GM19468 (cell line): Measurements from ENCODE around the gene KAZN.

Experiments
- ATAC-seq: cut with Tn5 transposase; IDR thresholded peaks from one replicate; pipeline ENCODE4 v1.9.1; 2021; ENCODE audit warnings: mild to moderate bottlenecking, moderate library complexity, moderate number of reproducible peaks; ENCODE audit not compliant: unreplicated experiment; ENCODE audit errors: extremely low read depth

The KAZN gene

GRCh38 chr1:14636897-14637632, 38.6 kb downstream of the KAZN start:
- no peak for ATAC-seq

DNA sequence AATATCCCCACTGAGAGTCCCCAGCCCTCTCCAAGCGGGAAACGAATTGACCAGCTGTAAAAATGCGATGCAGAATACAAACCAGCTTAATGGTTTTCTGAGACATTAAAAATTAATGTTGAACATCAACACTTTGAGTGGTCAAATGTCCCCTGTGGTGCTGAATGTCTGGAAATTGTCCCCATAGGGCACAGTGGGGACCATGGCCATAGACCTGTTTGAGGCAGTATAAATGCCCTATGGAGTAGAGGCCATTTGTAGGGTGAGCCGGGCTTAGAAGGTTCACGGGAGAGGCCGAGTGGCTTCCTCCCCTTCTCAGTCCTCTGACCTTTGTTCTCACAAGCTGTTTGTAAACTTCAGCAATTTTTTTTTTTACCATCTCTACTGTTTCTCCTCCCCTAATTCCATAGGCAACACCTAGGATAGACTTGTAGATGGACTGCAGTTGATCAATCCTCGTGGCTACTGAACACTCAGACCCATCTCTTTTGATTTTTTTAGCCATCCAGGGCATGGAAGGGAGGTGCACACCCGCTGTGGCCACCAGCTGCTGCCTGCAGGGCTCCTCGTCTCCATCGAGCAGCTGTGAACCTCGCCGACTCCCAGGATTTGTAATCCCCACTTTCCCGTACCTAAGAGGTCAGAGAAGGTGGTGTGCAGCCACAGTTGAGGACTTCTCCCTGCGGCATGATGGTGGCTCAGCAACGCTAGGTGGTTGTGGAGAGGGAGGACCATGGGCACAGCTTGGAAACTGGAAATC, 41.0 kb downstream of the KAZN start:
- ATAC-seq = no peak

DNA sequence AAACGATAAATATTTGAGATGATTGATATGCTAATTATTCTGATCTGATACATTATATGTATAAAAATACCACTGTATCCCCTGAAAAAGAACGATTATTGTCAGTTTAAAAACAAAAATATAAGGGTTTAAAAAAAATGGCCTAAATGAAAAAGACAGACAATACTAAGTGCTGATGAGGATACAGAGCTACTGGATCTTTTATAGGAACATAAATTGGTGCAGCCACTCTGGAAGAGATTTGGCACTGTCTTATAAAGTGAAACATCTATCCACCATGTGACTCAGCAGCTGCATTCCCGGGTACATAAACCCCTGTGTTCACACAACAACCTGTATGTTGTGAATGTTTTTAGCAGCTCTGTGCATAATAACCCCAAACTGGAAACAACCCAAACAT, 44.2 kb downstream of the KAZN start:
- ATAC-seq = no peak

- no peak for ATAC-seq
Measured at GRCh38 chr1:14646973-14647372, 48.5 kb downstream of the KAZN start.

DNA sequence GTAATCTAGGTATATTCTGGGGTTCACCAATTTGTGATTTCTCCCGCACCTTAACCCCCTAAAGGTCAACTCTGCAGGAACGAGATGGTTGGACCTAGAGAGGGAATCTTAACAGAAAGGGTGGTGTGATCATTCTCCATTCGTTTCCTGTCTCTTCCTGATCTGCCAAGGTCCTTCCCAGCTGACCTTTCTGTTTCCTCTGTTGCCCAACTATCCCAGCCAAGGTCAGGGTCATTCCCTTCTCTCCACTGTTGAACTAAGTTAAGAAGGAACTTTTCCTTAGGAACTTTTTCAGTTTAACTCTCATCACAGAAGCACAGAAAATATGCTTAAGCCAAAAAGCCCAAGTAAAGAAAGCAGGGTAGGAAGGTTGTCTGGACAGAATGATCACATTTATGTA, 49.3 kb downstream of the KAZN start:
- ATAC-seq = no peak

DNA sequence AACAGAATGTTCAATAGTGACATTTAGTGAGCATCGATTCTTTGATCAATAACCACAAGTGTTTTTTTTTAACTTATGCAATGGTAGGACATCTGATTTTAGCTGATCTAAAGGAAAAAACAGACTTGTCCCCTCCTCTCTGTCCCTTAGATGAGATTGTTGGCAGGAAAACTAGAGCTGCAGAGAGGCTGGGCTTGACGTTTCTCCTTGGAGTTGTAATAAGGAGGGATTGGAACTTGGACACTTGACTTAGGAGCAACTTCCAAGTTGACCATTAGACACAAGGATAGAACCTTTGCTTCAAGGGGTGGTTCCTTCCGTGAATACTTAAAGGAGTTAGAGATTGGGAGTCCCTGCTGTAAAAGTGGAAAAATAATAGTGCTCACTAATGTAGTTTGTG, 49.9 kb downstream of the KAZN start:
- no peak for ATAC-seq

- ATAC-seq = no peak
Measured at GRCh38 chr1:14648896-14649855, 50.7 kb downstream of the KAZN start.

DNA sequence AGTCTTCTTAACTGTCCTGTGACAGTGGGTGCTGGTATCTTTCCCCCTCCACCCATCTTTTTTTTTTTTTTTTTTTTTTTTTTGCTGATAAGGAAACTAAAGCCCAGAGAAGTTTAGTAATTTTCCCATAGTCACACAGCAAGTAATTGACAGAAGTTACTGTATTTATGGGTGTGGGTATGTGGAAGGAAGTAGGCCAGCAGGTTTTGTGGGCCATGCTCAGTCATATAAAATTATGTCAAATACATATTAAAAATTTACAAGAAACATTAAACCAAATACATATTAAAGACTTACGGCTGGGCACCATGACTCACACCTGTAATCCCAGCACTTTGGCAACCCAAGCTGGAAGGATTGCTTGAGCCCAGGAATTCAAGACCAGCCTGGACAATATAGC, 51.5 kb downstream of the KAZN start:
- ATAC-seq = no peak

DNA sequence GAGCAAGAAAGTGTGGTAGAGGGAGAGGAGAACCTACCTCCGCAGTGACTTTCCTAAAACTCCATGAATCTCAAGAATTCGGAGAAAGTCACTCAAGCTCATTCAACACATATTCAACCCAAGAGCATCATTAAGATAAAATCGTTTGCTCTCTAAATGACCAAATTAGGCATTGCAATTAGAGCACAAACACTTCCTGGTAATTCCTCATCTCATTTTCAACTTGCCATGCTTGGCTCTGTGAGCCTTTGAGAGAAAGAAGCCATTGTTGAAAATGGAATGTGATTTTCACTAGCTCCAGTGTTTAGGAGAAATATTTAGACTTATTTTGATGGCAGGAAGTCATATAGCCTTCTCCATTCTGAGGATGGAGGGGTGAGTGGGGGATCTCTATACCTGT, 52.5 kb downstream of the KAZN start:
- ATAC-seq = no peak

GRCh38 chr1:14652840-14653239, 54.4 kb downstream of the KAZN start:
- ATAC-seq = no peak

DNA sequence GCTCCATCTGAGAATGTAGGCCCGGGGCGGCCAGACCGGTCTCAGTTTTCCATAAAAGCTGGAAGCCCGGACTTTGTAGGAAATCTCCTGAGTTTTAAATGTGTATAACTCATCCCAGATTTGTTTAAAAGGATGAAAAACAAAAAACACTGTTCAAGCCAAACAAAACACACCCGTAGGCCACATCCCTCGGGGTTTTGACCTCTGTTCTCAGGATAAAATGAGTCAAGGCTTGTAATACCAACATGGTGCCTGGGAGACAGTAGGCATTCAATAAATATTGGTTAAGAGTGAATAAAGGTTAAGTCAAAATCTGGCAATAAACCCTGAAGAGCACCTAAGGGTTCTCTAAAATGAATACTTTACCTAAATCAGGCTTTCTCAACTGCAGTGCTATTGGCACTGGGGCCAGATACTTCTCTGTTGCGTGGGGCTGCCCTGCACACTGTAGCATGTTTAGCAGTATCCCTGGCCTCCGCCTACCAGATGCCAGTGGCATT, 55.0 kb downstream of the KAZN start:
- no peak for ATAC-seq

- ATAC-seq = no peak
Measured at GRCh38 chr1:14654554-14654953, 56.1 kb downstream of the KAZN start.

GRCh38 chr1:14655385-14655784, 56.9 kb downstream of the KAZN start:
- no peak for ATAC-seq

DNA sequence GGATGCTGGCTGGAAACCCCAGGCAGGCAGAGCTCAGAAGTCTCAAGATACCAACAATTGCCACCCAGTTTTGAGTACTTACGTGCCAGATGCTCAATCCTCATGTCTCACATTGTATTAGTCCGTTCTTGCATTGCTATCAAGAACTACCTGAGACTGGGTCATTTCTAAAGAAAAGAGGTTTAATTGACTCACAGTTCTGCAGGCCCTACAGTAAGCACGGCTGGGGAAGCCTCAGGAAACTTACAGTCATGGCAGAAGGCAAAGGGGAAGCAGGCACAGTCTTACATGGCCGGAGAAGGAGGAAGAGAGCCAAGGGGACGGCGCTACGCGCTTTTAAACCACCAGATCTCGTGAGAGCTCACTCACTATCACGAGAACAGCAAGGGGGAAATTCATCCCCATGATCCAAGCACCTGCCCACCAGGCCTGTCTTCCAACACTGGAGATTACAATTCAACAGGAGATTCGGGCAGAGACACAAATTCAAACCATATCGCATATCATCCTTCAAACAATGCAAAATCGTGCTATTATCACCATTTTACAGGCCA, 58.0 kb downstream of the KAZN start:
- no peak for ATAC-seq

DNA sequence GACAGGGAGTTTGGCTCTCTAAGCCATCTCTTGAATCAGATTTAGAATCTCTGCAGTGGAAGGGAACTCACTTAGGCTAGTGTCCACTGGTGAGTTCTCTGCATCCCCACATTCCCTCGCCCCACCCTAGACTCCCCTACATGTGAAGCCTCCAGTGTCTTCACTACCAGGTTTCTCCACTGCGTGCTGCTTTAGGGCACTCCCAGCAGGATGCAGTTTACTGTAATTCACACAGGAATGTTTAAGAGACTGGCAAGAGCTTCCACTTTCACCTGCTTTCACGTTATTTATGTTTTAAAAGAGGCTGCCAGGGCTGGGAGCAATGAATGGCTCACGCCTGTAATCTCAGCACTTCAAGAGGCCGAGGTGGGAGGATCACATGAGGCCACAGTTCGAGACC, 60.2 kb downstream of the KAZN start:
- no peak for ATAC-seq

DNA sequence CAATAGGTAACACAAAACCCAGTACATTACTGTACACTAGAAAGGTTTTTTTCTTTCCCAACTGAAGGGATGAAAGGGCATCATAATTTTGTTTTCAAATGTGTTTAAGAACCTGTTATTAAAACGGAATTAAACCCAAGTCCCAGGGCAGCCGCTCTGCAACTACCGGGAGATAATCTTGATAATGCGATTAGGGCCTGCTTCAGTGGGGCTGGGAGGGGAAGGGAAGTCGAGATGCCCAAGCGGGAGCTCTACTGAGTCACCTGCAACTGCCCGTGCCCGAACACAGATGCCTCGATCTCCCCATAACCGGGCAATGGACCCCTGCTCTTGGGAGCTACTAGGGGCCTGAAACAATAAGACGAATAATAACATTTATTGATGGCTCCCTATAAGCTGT, 61.4 kb downstream of the KAZN start:
- no peak for ATAC-seq

GRCh38 chr1:14660801-14661200, 62.3 kb downstream of the KAZN start:
- no peak for ATAC-seq

GRCh38 chr1:14661222-14661621, 62.7 kb downstream of the KAZN start:
- ATAC-seq = no peak

DNA sequence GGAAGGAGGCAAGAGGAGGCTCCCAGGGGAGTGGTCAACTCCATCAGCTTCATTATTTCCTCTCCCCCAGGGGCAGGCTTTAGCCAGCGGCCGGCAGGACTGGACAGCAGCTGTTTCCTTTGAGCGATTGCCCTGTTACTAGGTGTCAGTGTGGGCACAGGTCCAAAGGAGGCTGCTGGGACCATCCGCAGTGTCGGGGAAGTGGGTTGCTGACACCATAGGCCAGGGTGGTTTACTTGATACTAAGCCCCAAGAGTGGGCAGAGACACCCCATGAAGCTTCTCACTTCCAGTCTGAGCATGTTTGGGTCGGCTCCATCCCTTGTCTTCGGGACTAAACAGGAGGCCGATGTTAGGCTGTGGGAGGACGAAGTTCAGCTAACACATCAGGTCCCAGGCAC, 63.6 kb downstream of the KAZN start:
- ATAC-seq = no peak

- ATAC-seq = no peak
Measured at GRCh38 chr1:14663773-14664172, 65.3 kb downstream of the KAZN start.
